ENCODE data around the gene NSUN6. TPM values are rescaled to one million over a fixed set of nuclear protein-coding genes. Genes with fewer than 3 reads are reported as not detected.

Gene NSUN6
- total RNA-seq (2014; rRNA removed; shearing (Covaris generic)) (20.0 and 23.2 TPM in 2 replicates), total RNA-seq (2022) (27.2 and 36.0 TPM in 2 replicates), Bru-seq, nascent RNA (percentile 77 among the genes with signal in this experiment), BruChase-seq, experiment 1, labeled RNA remaining after a 6-hour chase (percentile 77 among the genes with signal in this experiment), BruChase-seq, experiment 2, labeled RNA remaining after a 2-hour chase (percentile 70 among the genes with signal in this experiment)
- long read RNA-seq, transcript NSUN6-201 (11 exons, 2,201 nt) = major isoform, 15 of 67 reads
- long read RNA-seq, partial matches to known transcripts = 10 of 67 reads
- long read RNA-seq, other reads (novel, unspliced or antisense) = 39 of 67 reads

DNA sequence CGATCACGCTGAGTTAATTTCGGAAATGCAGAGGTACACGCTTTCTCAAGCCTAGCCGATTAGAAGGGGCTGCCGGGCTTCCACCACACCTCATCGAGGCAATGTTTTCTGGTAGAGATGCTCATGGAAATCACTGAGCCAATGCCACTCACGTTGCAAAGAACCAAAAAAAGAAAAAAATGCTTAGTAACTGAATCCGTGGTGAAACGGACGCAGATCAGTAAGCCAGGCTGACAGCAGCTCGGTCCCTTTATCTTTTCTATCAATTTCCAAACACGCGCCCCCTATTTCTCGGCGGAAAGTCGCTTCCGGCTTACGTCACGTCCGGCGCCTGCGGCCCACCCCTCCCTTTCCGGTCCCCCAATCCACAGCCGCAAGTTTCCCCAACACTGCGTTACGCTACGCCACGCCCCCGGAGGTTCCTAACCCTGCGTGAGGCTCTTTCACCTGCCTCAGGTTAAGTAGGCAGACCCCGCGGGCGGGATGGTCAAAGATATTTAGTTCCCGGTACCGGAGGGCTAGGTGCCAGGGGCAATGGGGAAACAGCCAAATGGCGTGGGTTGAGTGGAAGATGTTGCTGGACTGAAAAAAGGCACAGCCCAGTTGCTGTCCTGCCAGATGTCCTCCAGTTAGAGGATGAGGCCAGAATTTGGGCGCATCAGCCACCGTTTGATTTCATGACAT is at the start of gene NSUN6:
TSS of gene NSUN6 (minus strand) at position 264 of the 684 bp plus-strand sequence. CDS start 384 bp downstream, outside the sequence.
- H2AFZ ChIP-seq (ENCODE audit: low read length) = peak within 1 kb of the TSS; percentile 73
- BruUV-seq (replicated peaks) = no TSS peak
- peak; percentile 91 for DNase-seq (ENCODE audit: low spot score)
- TF ChIP-seq EZH2phosphoT487 (IDR thresholded peaks at IDR 0.05; ENCODE audit: borderline replicate concordance, low read depth, low read length) = no peak
- TF ChIP-seq, protein P1, sequence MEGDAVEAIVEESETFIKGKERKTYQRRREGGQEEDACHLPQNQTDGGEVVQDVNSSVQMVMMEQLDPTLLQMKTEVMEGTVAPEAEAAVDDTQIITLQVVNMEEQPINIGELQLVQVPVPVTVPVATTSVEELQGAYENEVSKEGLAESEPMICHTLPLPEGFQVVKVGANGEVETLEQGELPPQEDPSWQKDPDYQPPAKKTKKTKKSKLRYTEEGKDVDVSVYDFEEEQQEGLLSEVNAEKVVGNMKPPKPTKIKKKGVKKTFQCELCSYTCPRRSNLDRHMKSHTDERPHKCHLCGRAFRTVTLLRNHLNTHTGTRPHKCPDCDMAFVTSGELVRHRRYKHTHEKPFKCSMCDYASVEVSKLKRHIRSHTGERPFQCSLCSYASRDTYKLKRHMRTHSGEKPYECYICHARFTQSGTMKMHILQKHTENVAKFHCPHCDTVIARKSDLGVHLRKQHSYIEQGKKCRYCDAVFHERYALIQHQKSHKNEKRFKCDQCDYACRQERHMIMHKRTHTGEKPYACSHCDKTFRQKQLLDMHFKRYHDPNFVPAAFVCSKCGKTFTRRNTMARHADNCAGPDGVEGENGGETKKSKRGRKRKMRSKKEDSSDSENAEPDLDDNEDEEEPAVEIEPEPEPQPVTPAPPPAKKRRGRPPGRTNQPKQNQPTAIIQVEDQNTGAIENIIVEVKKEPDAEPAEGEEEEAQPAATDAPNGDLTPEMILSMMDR (conservative IDR thresholded peaks at IDR 0.05; ENCODE audit: low read length) = no peak
- H3K36me3 ChIP-seq (ENCODE audit: insufficient read depth, low read length) = peaks cover 19% of the 10 kb centered on the region
- H3K9me2 ChIP-seq (ENCODE audit: insufficient read depth, low read length) = no peaks in the 10 kb centered on the region
- H3K9me3 ChIP-seq (ENCODE audit: low read length) = no peaks in the 10 kb centered on the region
- H3K4me1 ChIP-seq (ENCODE audit: insufficient read depth, low read length, poor library complexity, severe bottlenecking) = peaks cover 17% of the 10 kb centered on the region
- ChIA-PET POLR2A (interaction anchor here (0.5 kb wide), 1 partner anchor 23 kb away, joined by 3 read pairs; no protein-coding TSS in a partner anchor), CTCF (ENCODE audit: unreplicated experiment) (no interaction called here)
- H3K4me2 ChIP-seq (ENCODE audit: low read length) = peak within 1 kb of the TSS; percentile 100
- H3K4me3 ChIP-seq (ENCODE audit: low read depth, low read length, poor library complexity, severe bottlenecking) = peak within 1 kb of the TSS; percentile 86
- intact Hi-C loops (cut with micrococcal nuclease; ENCODE audit: unreplicated experiment) = loop anchor here (1.0 to 10.0 kb wide), 3 partner anchors 8 to 1353 kb away; partner anchors contain the start of genes ARL5B and STAM
- peak within 1 kb of the TSS; percentile 80 for H3K27ac ChIP-seq (ENCODE audit: low read depth, low read length, poor library complexity, severe bottlenecking)
- H4K20me1 ChIP-seq (ENCODE audit: insufficient read depth, low read length) = peaks cover 5% of the 10 kb centered on the region; the same call in 1 of the 2 replicates
- H3K79me2 ChIP-seq (ENCODE audit: insufficient read depth, low read depth, low read length) = peaks cover 47% of the 10 kb centered on the region

GRCh38 chr10:18699849-18700840 is 48.8 kb upstream of the NSUN6 start:
- BruUV-seq (replicated peaks) = no TSS peak
- no peak for DNase-seq (ENCODE audit: low spot score)
- no peaks in the 10 kb centered on the region for H3K79me2 ChIP-seq (ENCODE audit: insufficient read depth, low read depth, low read length)
- H3K36me3 ChIP-seq (ENCODE audit: insufficient read depth, low read length) = no peaks in the 10 kb centered on the region
- no peak for TF ChIP-seq EZH2phosphoT487 (IDR thresholded peaks at IDR 0.05; ENCODE audit: borderline replicate concordance, low read depth, low read length)
- TF ChIP-seq, protein P1 (conservative IDR thresholded peaks at IDR 0.05; ENCODE audit: low read length) = no peak
- H3K9me2 ChIP-seq (ENCODE audit: insufficient read depth, low read length) = no peaks in the 10 kb centered on the region
- H4K20me1 ChIP-seq (ENCODE audit: insufficient read depth, low read length) = no peaks in the 10 kb centered on the region
- intact Hi-C loops (cut with micrococcal nuclease; ENCODE audit: unreplicated experiment) = no loop called here
- H3K4me1 ChIP-seq (ENCODE audit: insufficient read depth, low read length, poor library complexity, severe bottlenecking) = no peaks in the 10 kb centered on the region
- no peak overlapping the region for H3K4me3 ChIP-seq (ENCODE audit: low read depth, low read length, poor library complexity, severe bottlenecking)
- CTCF ChIA-PET (ENCODE audit: unreplicated experiment) = no interaction called here
- H2AFZ ChIP-seq (ENCODE audit: low read length) = no peak overlapping the region
- no peaks in the 10 kb centered on the region for H3K9me3 ChIP-seq (ENCODE audit: low read length)
- H3K4me2 ChIP-seq (ENCODE audit: low read length) = no peak overlapping the region
- H3K27ac ChIP-seq (ENCODE audit: low read depth, low read length, poor library complexity, severe bottlenecking) = no peak overlapping the region
- POLR2A ChIA-PET = interaction anchor here (0.8 kb wide), 1 partner anchor 22 kb away, joined by 3 read pairs; no protein-coding TSS in a partner anchor

Data from OCI-LY7 (cell line).